SK-N-SH treated with all-trans-retinoic acid at 6 μM for 48 hours (cell line): ENCODE data around the gene BCKDHB.

Source experiments
- RARB ChIP-seq: fragments of 250-450 bp; sonication (Bioruptor Pico); IDR thresholded peaks from 2 replicates; pipeline ENCODE4 v1.8.0; 2021; ENCODE audit warnings: mild to moderate bottlenecking, moderate library complexity
- SNAI2 ChIP-seq: fragments of 250-450 bp; sonication (Bioruptor Pico); IDR thresholded peaks from 2 replicates; pipeline ENCODE4 v1.5.0; 2020; ENCODE audit warnings: mild to moderate bottlenecking, moderate library complexity

- TF ChIP-seq SNAI2 (CRISPR knock-in tag): no peak
- TF ChIP-seq RARB: no peak
Observed at GRCh38 chr6:80272988-80273387, 166.5 kb downstream of the BCKDHB start.
